ENCODE results near the gene MED27.

DNA sequence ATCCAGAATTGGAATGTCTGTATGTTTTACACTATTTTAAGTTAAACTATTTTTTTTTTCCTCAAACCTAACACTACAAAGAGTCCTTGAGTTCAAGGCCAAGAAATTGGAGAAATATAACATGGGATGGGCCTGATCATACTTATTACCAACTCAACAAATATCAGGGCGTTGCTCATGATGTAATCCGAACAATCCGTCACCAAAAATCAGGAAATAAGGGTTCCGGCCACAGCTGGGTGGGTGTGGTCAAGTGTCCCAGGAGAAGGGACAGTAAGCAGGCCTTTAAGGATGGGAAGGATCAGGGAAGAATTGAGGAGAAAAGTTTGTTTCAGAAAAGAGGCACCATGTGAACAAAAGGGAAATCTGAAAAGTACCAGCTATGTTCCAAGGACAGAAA, 29.8 kb downstream of the MED27 start:
- TF ChIP-seq ZFP36 (IDR thresholded peaks at IDR 0.05; ENCODE audit: borderline replicate concordance, low read depth, low read length, partially characterized antibody) (no peak), MYC (CRISPR knock-in tag; IDR thresholded peaks at IDR 0.05; ENCODE audit: borderline replicate concordance) (no peak), ZNF10 (CRISPR knock-in tag; IDR thresholded peaks at IDR 0.05; ENCODE audit: borderline replicate concordance, low read depth) (no peak), ZNF839 (CRISPR knock-in tag; IDR thresholded peaks at IDR 0.05; ENCODE audit: borderline replicate concordance) (no peak), BHLHE40 (IDR thresholded peaks at IDR 0.05; ENCODE audit: low read length) (no peak)
- TF ChIP-seq, protein P1, sequence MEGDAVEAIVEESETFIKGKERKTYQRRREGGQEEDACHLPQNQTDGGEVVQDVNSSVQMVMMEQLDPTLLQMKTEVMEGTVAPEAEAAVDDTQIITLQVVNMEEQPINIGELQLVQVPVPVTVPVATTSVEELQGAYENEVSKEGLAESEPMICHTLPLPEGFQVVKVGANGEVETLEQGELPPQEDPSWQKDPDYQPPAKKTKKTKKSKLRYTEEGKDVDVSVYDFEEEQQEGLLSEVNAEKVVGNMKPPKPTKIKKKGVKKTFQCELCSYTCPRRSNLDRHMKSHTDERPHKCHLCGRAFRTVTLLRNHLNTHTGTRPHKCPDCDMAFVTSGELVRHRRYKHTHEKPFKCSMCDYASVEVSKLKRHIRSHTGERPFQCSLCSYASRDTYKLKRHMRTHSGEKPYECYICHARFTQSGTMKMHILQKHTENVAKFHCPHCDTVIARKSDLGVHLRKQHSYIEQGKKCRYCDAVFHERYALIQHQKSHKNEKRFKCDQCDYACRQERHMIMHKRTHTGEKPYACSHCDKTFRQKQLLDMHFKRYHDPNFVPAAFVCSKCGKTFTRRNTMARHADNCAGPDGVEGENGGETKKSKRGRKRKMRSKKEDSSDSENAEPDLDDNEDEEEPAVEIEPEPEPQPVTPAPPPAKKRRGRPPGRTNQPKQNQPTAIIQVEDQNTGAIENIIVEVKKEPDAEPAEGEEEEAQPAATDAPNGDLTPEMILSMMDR (CRISPR knock-in tag; IDR thresholded peaks at IDR 0.05), result no peak
